HUDEP-2 (cell line): ENCODE measurements around the gene OXLD1.

Experiments
- DNase-seq, 76 experiments: peaks; one replicate each; lab custom pipeline; 2025; ENCODE audit not compliant: unreplicated experiment in 76 of 76; lab: John Stamatoyannopoulos, UW

OXLD1 gene

GRCh38 chr17:81683584-81684441 is 17.4 kb upstream of the OXLD1 start, which contains the start of the genes ARL16 and HGS:
Gene ARL16 (minus strand): TSS chr17:81683797. CDS start chr17:81683753, 44 bp downstream.
Gene HGS (plus strand): TSS chr17:81684011. CDS start chr17:81684067, 56 bp downstream.
- peak; percentile 42 to 99 (median 96) for DNase-seq

GRCh38 chr17:81683208-81683583 is 16.8 kb upstream of the OXLD1 start:
- no peak for DNase-seq

DNA sequence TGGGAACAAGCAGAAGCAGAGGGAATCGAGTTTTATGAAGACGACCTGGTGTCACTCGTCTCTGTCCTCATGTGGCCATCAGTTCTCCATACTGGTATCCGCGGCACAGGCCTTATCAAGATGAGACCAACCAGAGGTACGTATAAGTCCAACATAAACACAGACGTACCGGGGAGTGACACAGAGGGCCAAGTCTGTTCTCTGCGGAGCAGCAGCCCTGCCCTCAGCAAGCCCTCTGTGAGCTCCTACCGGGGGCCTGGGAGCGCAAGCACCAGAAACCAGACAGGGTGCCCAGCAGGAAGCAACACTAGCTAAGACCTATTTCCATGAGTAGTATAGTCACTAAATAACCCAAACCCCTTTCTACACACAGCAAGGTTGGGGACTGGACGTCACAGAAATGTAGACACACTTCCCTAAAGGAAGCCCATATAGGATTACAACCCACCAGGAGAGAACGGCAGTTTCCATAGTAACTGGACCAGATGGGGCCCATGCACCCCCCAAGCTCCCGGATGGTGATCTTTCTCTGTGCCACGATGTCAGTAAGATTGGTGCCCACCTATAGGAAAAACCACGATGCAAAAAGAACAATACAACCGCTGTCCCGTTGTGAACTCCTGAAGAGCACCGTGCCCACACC is 16.3 kb upstream of the OXLD1 start:
- DNase-seq = no peak

DNA sequence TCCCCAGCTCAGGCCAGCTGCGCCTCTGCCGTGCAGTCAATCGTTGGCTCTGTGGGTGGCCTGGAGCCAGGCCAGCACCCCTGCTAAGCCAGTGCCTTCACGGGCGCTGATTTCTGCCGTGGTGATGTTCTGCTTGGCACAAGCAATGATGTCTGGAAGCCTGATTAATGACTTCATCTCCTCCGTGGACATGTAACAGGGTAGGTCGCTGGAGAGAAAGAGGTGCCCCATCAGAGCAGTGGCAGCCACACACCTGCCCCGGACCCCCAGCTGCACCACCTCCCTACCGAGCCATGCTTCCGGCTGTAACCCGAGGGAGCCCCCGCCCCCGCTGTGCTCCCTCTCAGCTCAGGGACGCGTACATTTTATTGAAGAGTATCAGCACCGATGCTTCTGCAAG is 15.3 kb upstream of the OXLD1 start:
- peak in 1 of 76 experiments; percentile 3 for DNase-seq

GRCh38 chr17:81680150-81680549 is 13.7 kb upstream of the OXLD1 start:
- no peak for DNase-seq

DNA sequence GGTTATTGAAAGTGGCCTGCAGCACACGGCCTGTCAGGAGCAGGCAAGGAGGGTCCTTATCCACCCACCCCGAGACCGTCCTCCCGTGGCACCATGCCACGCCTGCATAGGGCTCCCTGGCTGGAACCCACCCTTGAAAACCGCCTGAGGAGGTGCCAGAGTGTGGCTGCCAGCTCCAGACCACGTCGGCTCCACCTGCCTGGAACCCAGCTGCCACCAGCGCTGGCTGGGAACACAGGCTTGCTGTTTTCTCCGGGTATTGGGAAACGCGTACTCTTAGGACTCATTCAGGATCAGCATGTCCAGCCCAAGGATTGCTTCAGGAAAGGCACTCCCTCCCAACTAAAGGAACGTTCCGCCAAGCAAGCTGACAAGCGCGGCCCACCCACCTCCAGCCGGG is 10.5 kb upstream of the OXLD1 start:
- DNase-seq = no peak

GRCh38 chr17:81675515-81676221 is 9.3 kb upstream of the OXLD1 start:
- peak in 27 of 76 experiments; percentile 8 to 53 (median 32) for DNase-seq

- DNase-seq = no peak
These were observed 7.3 kb upstream of the OXLD1 start for GRCh38 chr17:81673561-81674258.

- no peak for DNase-seq
These were observed 6.5 kb upstream of the OXLD1 start for GRCh38 chr17:81672954-81673353.

GRCh38 chr17:81672504-81672903 is 6.1 kb upstream of the OXLD1 start:
- DNase-seq = no peak

DNA sequence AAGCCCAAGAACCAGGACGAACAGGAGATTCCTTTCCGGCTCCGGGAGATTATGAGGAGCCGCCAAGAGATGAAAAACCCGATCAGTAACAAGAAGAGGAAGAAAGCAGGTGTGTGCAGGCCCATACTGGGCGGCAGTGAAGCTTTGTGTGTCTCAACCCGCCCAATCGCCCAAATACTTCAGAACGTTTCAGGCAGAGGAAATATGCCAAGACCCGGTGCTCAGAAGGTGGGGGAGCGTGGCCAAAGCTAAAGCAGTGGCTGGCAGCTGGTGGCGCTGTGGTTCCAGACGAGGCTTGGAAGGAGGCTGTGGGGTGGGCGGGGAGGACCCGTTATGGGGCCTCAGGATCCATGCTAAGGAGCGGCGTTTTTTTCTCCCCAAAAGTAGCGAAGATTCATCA is 1.3 kb upstream of the OXLD1 start:
- DNase-seq = peak in 30 of 76 experiments; percentile 1 to 53 (median 20)

GRCh38 chr17:81666092-81666341 is 388 bp downstream of the OXLD1 start:
- DNase-seq = peak in 2 of 76 experiments; percentile 34 to 39

- DNase-seq = peak in 60 of 76 experiments; percentile 17 to 68 (median 48)
These were observed 957 bp downstream of the OXLD1 start for GRCh38 chr17:81665205-81666091.

- DNase-seq = no peak
These were observed 2.3 kb downstream of the OXLD1 start for GRCh38 chr17:81664051-81664470.

DNA sequence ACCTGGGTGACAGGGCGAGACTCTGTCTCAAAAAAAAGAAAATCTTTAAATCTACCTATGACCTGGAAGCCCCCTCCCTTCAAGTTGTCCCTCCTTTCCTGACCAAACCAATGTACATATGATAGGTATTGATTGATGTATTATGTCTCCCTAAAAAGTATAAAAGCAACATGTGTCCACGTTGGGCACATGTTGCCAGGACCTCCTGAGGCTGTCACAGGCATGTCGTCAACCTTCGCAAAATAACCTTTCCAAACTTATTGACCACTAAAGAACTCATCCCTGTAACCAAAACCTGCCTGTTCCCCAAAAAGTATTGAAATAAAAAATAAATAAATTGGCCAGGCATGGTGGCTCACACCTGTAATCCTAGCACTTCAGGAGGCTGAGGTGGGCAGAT is 4.4 kb downstream of the OXLD1 start:
- DNase-seq = no peak

GRCh38 chr17:81660441-81660840 is 6.0 kb downstream of the OXLD1 start:
- DNase-seq = no peak

- no peak for DNase-seq
These were observed 7.4 kb downstream of the OXLD1 start for GRCh38 chr17:81659038-81659437.

DNA sequence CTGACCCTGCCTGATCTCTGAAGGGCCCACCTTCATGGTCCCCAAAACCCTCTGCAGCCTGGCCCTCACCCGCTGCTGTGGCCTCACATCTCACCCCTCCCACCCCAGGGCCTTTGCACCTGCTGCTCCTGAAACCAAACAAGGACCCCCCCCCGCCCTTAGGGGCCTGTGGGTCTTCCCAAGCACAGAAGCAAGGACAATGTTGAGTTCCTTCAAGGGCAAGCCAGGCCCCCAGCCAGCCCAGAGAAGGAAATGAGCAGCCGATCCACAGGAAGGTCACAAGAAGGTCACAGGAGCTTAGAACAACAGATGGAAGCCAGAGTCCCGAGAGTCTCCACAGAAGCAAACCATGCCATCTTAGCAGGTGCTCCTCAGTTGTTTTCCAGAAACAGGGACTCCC is 9.6 kb downstream of the OXLD1 start:
- DNase-seq = no peak

DNA sequence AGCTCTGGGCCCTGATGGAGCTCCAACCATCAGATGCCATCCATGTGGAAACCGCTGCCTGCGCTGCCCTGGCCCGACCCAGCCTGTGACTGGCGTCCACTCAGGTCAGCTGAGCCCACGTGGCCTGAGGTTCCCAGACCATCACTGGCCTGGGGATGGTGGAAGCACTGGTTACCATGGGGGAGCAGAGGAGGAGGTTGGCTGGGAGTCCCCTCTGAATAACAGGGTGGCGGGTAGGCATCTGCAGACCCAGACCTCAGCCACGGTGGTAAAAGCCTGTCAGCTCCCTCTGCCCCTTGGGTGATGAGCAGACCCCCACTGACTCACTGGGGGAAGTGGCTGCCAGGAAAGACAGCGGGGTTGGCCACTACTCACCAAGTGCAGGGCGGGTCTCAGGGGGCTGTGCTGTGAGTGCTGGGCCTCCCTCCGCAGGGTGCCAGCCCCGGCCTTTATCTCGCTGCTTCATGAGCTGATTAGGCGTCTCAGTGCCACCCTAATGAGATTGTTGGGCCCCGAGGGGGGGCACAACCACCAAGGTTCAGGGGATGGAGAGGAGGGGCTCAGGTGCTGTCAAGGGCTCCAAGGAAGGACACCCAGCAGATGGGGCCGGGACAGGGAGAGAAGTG is 10.2 kb downstream of the OXLD1 start, which contains the start of gene PDE6G:
PDE6G (minus strand) TSS at position 425 of the 626 bp plus-strand sequence. CDS start 3,237 bp downstream, outside the sequence.
- DNase-seq = peak in 44 of 76 experiments; percentile 12 to 73 (median 42)
